GM21526 (cell line): Measurements from ENCODE around the gene ID2.

Experiments
- ATAC-seq: cut with Tn5 transposase; IDR thresholded peaks from one replicate; pipeline ENCODE4 v1.9.1; 2021; ENCODE audit warnings: moderate library complexity; ENCODE audit not compliant: unreplicated experiment, low FRiP score

Gene ID2

GRCh38 chr2:8666581-8666980 is 15.3 kb upstream of the ID2 start:
- no peak for ATAC-seq

GRCh38 chr2:8667896-8668512 is 13.9 kb upstream of the ID2 start:
- no peak for ATAC-seq

- no peak for ATAC-seq
Measured at GRCh38 chr2:8669157-8669817, 12.6 kb upstream of the ID2 start.

GRCh38 chr2:8670580-8670979 is 11.3 kb upstream of the ID2 start:
- no peak for ATAC-seq

GRCh38 chr2:8671176-8671575 is 10.7 kb upstream of the ID2 start:
- no peak for ATAC-seq

GRCh38 chr2:8671802-8672201 is 10.1 kb upstream of the ID2 start:
- ATAC-seq: no peak

- no peak for ATAC-seq
Measured at GRCh38 chr2:8672940-8673339, 8.9 kb upstream of the ID2 start.

- no peak for ATAC-seq
Measured at GRCh38 chr2:8673381-8673780, 8.5 kb upstream of the ID2 start.

- ATAC-seq: no peak
Measured at GRCh38 chr2:8674420-8675009, 7.3 kb upstream of the ID2 start.

- no peak for ATAC-seq
Measured at GRCh38 chr2:8675543-8675942, 6.3 kb upstream of the ID2 start.

- ATAC-seq: no peak
Measured at GRCh38 chr2:8676191-8676920, 5.5 kb upstream of the ID2 start.

GRCh38 chr2:8676921-8677645 is 4.8 kb upstream of the ID2 start:
- ATAC-seq: no peak

GRCh38 chr2:8677646-8678592 is 3.9 kb upstream of the ID2 start:
- ATAC-seq: no peak

- ATAC-seq: peak; percentile 65
Measured at GRCh38 chr2:8678731-8679566, 2.9 kb upstream of the ID2 start.

- no peak for ATAC-seq
Measured at GRCh38 chr2:8679567-8679826, 2.4 kb upstream of the ID2 start.

GRCh38 chr2:8679827-8680731 is 1.8 kb upstream of the ID2 start:
- no peak for ATAC-seq

- no peak for ATAC-seq
Measured at GRCh38 chr2:8680822-8681760, 765 bp upstream of the ID2 start.
